KMS-11 (cell line): ENCODE measurements around the gene PDE6B.

ENCODE experiments used
- H2AFZ ChIP-seq: fragments of 200-600 bp; sonication (generic); 2 replicates; pipeline ENCODE4 v1.6.1; 2016; ENCODE audit warnings: antibody characterized with exemption, mixed run types, low read depth
- H3K27ac ChIP-seq: fragments of 200-600 bp; sonication (generic); 2 replicates; pipeline ENCODE4 v1.6.1; 2016; ENCODE audit warnings: mild to moderate bottlenecking, mixed run types
- H3K27me3 ChIP-seq: fragments of 200-600 bp; sonication (generic); 2 replicates; pipeline ENCODE4 v1.6.1; 2017; ENCODE audit warnings: mild to moderate bottlenecking, low read depth, mixed run types, moderate library complexity; ENCODE audit not compliant: insufficient read depth
- H3K36me3 ChIP-seq: fragments of 200-600 bp; sonication (generic); 2 replicates; pipeline ENCODE4 v1.6.1; 2017; ENCODE audit warnings: mild to moderate bottlenecking, mixed run types; ENCODE audit not compliant: insufficient read depth
- H3K4me1 ChIP-seq: fragments of 200-600 bp; sonication (generic); 2 replicates; pipeline ENCODE4 v1.6.1; 2016; ENCODE audit warnings: mild to moderate bottlenecking, low read depth, mixed run types; ENCODE audit not compliant: poor library complexity, severe bottlenecking
- H3K4me2 ChIP-seq: fragments of 200-600 bp; sonication (generic); 2 replicates; pipeline ENCODE4 v1.7.0; 2016; ENCODE audit warnings: mild to moderate bottlenecking, mixed run types
- H3K4me3 ChIP-seq: fragments of 200-600 bp; sonication (generic); IDR thresholded peaks from 2 replicates; pipeline ENCODE4 v1.6.1; 2017; ENCODE audit warnings: low read depth, low read length, mixed read lengths; ENCODE audit not compliant: insufficient read depth
- H3K79me2 ChIP-seq: fragments of 200-600 bp; sonication (generic); 2 replicates; pipeline ENCODE4 v1.6.1; 2016; ENCODE audit warnings: low read depth, mixed run types; ENCODE audit not compliant: insufficient read depth
- H3K9ac ChIP-seq: fragments of 200-600 bp; sonication (generic); 2 replicates; pipeline ENCODE4 v1.6.1; 2016; ENCODE audit warnings: mild to moderate bottlenecking, mixed run types
- H4K20me1 ChIP-seq: fragments of 200-600 bp; sonication (generic); 2 replicates; pipeline ENCODE4 v1.6.1; 2016; ENCODE audit warnings: mild to moderate bottlenecking, mixed run types; ENCODE audit not compliant: insufficient read depth
- CTCF ChIP-seq: fragments of 200-600 bp; sonication (generic); conservative IDR thresholded peaks from 2 replicates; pipeline ENCODE4 v1.6.1; 2017; ENCODE audit warnings: low read depth, mild to moderate bottlenecking, antibody characterized with exemption, low read length, moderate library complexity, mixed read lengths

The PDE6B gene

GRCh38 chr4:625631-626161 lies 323 bp downstream of the PDE6B start:
- Histone ChIP-seq H3K36me3 (no peaks in the 10 kb centered on the region), H3K27ac (no peak overlapping the region), H3K4me2 (no peak overlapping the region), H3K9ac (no peak overlapping the region), H2AFZ (no peak overlapping the region), H4K20me1 (no peaks in the 10 kb centered on the region), H3K27me3 (no peaks in the 10 kb centered on the region; the same call in 1 of the 2 replicates), H3K79me2 (no peaks in the 10 kb centered on the region), H3K4me3 (no peak overlapping the region), H3K4me1 (no peaks in the 10 kb centered on the region)
- TF ChIP-seq CTCF = no peak

GRCh38 chr4:626201-627091 lies 1.1 kb downstream of the PDE6B start:
- H3K79me2 ChIP-seq = no peaks in the 10 kb centered on the region
- no peak overlapping the region for H3K9ac ChIP-seq
- no peaks in the 10 kb centered on the region for H3K27me3 ChIP-seq
- no peak overlapping the region for H3K4me2 ChIP-seq
- no peaks in the 10 kb centered on the region for H4K20me1 ChIP-seq
- H3K4me1 ChIP-seq = no peaks in the 10 kb centered on the region
- no peak overlapping the region for H2AFZ ChIP-seq
- H3K36me3 ChIP-seq = no peaks in the 10 kb centered on the region
- H3K4me3 ChIP-seq = no peak overlapping the region
- H3K27ac ChIP-seq = no peak overlapping the region
- TF ChIP-seq CTCF = no peak

- Histone ChIP-seq H3K9ac (no peak overlapping the region), H3K4me2 (no peak overlapping the region), H3K27ac (no peak overlapping the region), H2AFZ (no peak overlapping the region), H3K36me3 (no peaks in the 10 kb centered on the region), H3K79me2 (no peaks in the 10 kb centered on the region), H3K4me1 (no peaks in the 10 kb centered on the region), H3K4me3 (no peak overlapping the region), H3K27me3 (no peaks in the 10 kb centered on the region), H4K20me1 (no peaks in the 10 kb centered on the region)
- TF ChIP-seq CTCF = no peak
Measured at GRCh38 chr4:627347-628125, 2.2 kb downstream of the PDE6B start.

GRCh38 chr4:628311-628741 lies 3.0 kb downstream of the PDE6B start:
- Histone ChIP-seq H3K4me2 (no peak overlapping the region), H3K27ac (no peak overlapping the region), H2AFZ (no peak overlapping the region), H3K27me3 (no peaks in the 10 kb centered on the region), H3K79me2 (no peaks in the 10 kb centered on the region), H3K4me1 (no peaks in the 10 kb centered on the region), H3K4me3 (no peak overlapping the region), H3K9ac (no peak overlapping the region), H4K20me1 (no peaks in the 10 kb centered on the region), H3K36me3 (no peaks in the 10 kb centered on the region)
- TF ChIP-seq CTCF = no peak
